Esophagus squamous epithelium (tissue), 5 donors: ENCODE measurements around the gene SLC15A5. TPM values are rescaled to one million over a fixed set of nuclear protein-coding genes. Genes with fewer than 3 reads are reported as not detected.

Source experiments
- DNase-seq: peaks from one replicate; lab custom pipeline; 2025; lab: John Stamatoyannopoulos, UW
- H3K27ac ChIP-seq, 4 donors: fragments of 200-600 bp; sonication (generic); one replicate each; pipeline ENCODE4 v1.5.1; 2016 to 2019; ENCODE audit warnings: mild to moderate bottlenecking in 1 of 4
- H3K27me3 ChIP-seq, 4 donors: fragments of 200-600 bp; sonication (generic); 1 replicate in 3 of 4; 2 replicates in 1 of 4; pipeline versions ENCODE4 v1.5.1 to v1.6.0; 2017 to 2021; ENCODE audit warnings: antibody characterized with exemption in 1 of 4
- H3K36me3 ChIP-seq, 3 donors: fragments of 200-600 bp; sonication (generic); one replicate each; pipeline ENCODE4 v1.5.1; 2016 to 2019
- H3K4me1 ChIP-seq, 3 donors: fragments of 200-600 bp; sonication (generic); one replicate each; pipeline ENCODE4 v1.5.1; 2017 to 2019
- H3K4me3 ChIP-seq, 4 donors: fragments of 200-600 bp; sonication (generic); 1 replicate in 3 of 4; 2 replicates in 1 of 4; pipeline ENCODE4 v1.5.1; 2016 to 2019; ENCODE audit warnings: mild to moderate bottlenecking in 2 of 4, moderate library complexity in 1 of 4
- H3K9me3 ChIP-seq, 3 donors: fragments of 200-600 bp; sonication (generic); one replicate each; pipeline ENCODE4 v1.5.1; 2016 to 2019
- CTCF ChIP-seq, 6 experiments: fragments of 450-650 bp in 4 of 6; fragments of 200-600 bp in 2 of 6; sonication (generic) in 2 of 6; IDR thresholded peaks; one replicate each; pipeline ENCODE4 v1.5.1; 2016 to 2019; ENCODE audit warnings: antibody characterized with exemption in 6 of 6, mild to moderate bottlenecking in 4 of 6, moderate library complexity in 4 of 6
- POLR2A ChIP-seq, 4 donors: fragments of 450-650 bp; IDR thresholded peaks; one replicate each; pipeline ENCODE4 v1.6.1; 2017; ENCODE audit warnings: antibody characterized with exemption in 4 of 4, mild to moderate bottlenecking in 4 of 4, moderate library complexity in 3 of 4
- WGBS, 2 donors: methylation state at CpG; one replicate each; pipeline ENCODE4 v1.1.5; 2018; 5-methylcytosine and 5-hydroxymethylcytosine counted together
- intact Hi-C: fragments of 100-400 bp; cut with DNase I; formaldehyde crosslinking; loops from one replicate; pipeline ENCODE4 v1.15.0; 2022
- total RNA-seq, 4 donors: library from RNA; depleted of rRNA; stranded (reverse); fragments of >200 nt; gene quantifications; one replicate each; pipeline ENCODE4 v1.1.0, GENCODE V29; 2016
- donor health status: DM: yes; HTN: yes; CAD: no.

The SLC15A5 gene
- total RNA-seq, 4 donors from 2014 or later = not detected

- WGBS, 2 donors = 14 to 33% methylated on average over 3 of the region's 3 CpGs
- TF ChIP-seq POLR2A (IDR thresholded peaks at IDR 0.05) (no peak), CTCF (IDR thresholded peaks at IDR 0.05) (no peak)
- no peaks in the 10 kb centered on the region for H3K4me1 ChIP-seq
- intact Hi-C loops = no loop called here
- H3K27ac ChIP-seq = no peak overlapping the region
- H3K4me3 ChIP-seq = no peak overlapping the region
- no peak for DNase-seq
- H3K27me3 ChIP-seq = no peaks in the 10 kb centered on the region
- H3K9me3 ChIP-seq = no peaks in the 10 kb centered on the region
- H3K36me3 ChIP-seq = no peaks in the 10 kb centered on the region
These were observed 78.6 kb downstream of the SLC15A5 start for GRCh38 chr12:16198884-16199283.

- TF ChIP-seq POLR2A (IDR thresholded peaks at IDR 0.05) = no peak
- TF ChIP-seq CTCF (IDR thresholded peaks at IDR 0.05) = no peak
- Histone ChIP-seq H3K27ac (no peak overlapping the region), H3K27me3 (no peaks in the 10 kb centered on the region), H3K9me3 (no peaks in the 10 kb centered on the region), H3K4me3 (no peak overlapping the region), H3K36me3 (no peaks in the 10 kb centered on the region), H3K4me1 (no peaks in the 10 kb centered on the region)
- WGBS, 2 donors = 23 to 95% methylated on average over 4 of the region's 4 CpGs
- intact Hi-C loops = no loop called here
- DNase-seq = no peak
These were observed 79.9 kb downstream of the SLC15A5 start for GRCh38 chr12:16197600-16197999.

- no peak overlapping the region for H3K27ac ChIP-seq
- H3K9me3 ChIP-seq = no peaks in the 10 kb centered on the region
- H3K4me3 ChIP-seq = no peak overlapping the region
- intact Hi-C loops = no loop called here
- WGBS, 2 donors = 49 to 60% methylated on average over 5 of the region's 5 CpGs
- TF ChIP-seq POLR2A (IDR thresholded peaks at IDR 0.05) = no peak
- TF ChIP-seq CTCF (IDR thresholded peaks at IDR 0.05) = peak in 1 of 6 experiments; percentile 36
- H3K4me1 ChIP-seq = no peaks in the 10 kb centered on the region
- no peaks in the 10 kb centered on the region for H3K36me3 ChIP-seq
- no peak for DNase-seq
- H3K27me3 ChIP-seq = no peaks in the 10 kb centered on the region
These were observed 87.6 kb downstream of the SLC15A5 start for GRCh38 chr12:16189849-16190248.

- Histone ChIP-seq H3K27ac (no peak overlapping the region), H3K27me3 (no peaks in the 10 kb centered on the region), H3K4me1 (no peaks in the 10 kb centered on the region), H3K4me3 (no peak overlapping the region), H3K36me3 (no peaks in the 10 kb centered on the region), H3K9me3 (no peaks in the 10 kb centered on the region)
- TF ChIP-seq POLR2A (IDR thresholded peaks at IDR 0.05) (no peak), CTCF (IDR thresholded peaks at IDR 0.05) (no peak)
- no peak for DNase-seq
- intact Hi-C loops = no loop called here
- WGBS, 2 donors = 57 to 72% methylated on average over 8 of the region's 8 CpGs
These were observed 89.8 kb downstream of the SLC15A5 start for GRCh38 chr12:16187660-16188059.

GRCh38 chr12:16184681-16185080, 92.8 kb downstream of the SLC15A5 start:
- intact Hi-C loops = no loop called here
- H3K4me1 ChIP-seq = no peaks in the 10 kb centered on the region
- WGBS, 2 donors = 60 to 68% methylated on average over 2 of the region's 2 CpGs
- H3K4me3 ChIP-seq = no peak overlapping the region
- H3K9me3 ChIP-seq = no peaks in the 10 kb centered on the region
- no peak overlapping the region for H3K27ac ChIP-seq
- no peak for DNase-seq
- TF ChIP-seq POLR2A (IDR thresholded peaks at IDR 0.05) = no peak
- TF ChIP-seq CTCF (IDR thresholded peaks at IDR 0.05) = no peak
- no peaks in the 10 kb centered on the region for H3K36me3 ChIP-seq
- no peaks in the 10 kb centered on the region for H3K27me3 ChIP-seq
